Right lobe of liver (tissue), 6 donors: ENCODE measurements around the gene FZD2. TPM values are rescaled to one million over a fixed set of nuclear protein-coding genes. Genes with fewer than 3 reads are reported as not detected.
A peak's percentile ranks its signal among the peaks of the same experiment; 100 is the strongest.

Experiments
- ATAC-seq, 4 donors: fragments of 200-7000 bp; cut with Tn5 transposase; one replicate each; pipeline ENCODE4 v1.9.1; 2020; ENCODE audit warnings: mild to moderate bottlenecking in 4 of 4, moderate library complexity in 4 of 4
- DNase-seq, 3 donors: peaks; one replicate each; pipeline ENCODE4 v3.0.0-alpha.2; 2020
- H3K27ac ChIP-seq, 3 donors: fragments of 200-600 bp; one replicate each; pipeline ENCODE4 v1.8.0; 2022
- H3K27me3 ChIP-seq, 2 donors: fragments of 200-600 bp; one replicate each; pipeline ENCODE4 v1.8.0; 2022
- H3K36me3 ChIP-seq, 4 donors: fragments of 200-600 bp; sonication (generic) in 1 of 4; one replicate each; pipeline versions ENCODE4 v1.5.1 to v1.8.0; 2017 to 2022; ENCODE audit warnings: control low read depth in 1 of 4
- H3K4me1 ChIP-seq, 4 donors: fragments of 200-600 bp; sonication (generic) in 1 of 4; one replicate each; pipeline versions ENCODE4 v1.5.1 to v1.8.0; 2017 to 2022; ENCODE audit warnings: control low read depth in 1 of 4
- H3K4me3 ChIP-seq, 3 donors: fragments of 200-600 bp; one replicate each; pipeline ENCODE4 v1.8.0; 2022
- H3K9me3 ChIP-seq, 4 donors: fragments of 200-600 bp; sonication (generic) in 1 of 4; one replicate each; pipeline versions ENCODE4 v1.5.1 to v1.8.0; 2017 to 2022; ENCODE audit warnings: control low read depth in 1 of 4
- POLR2A ChIP-seq: fragments of 450-650 bp; IDR thresholded peaks from one replicate; pipeline ENCODE4 v1.6.1; 2017; ENCODE audit warnings: antibody characterized with exemption, mild to moderate bottlenecking
- WGBS: methylation state at CpG from one replicate; pipeline ENCODE4 v1.1.6; 2018; ENCODE audit warnings: low coverage, low lambda C conversion rate; ENCODE audit not compliant: insufficient coverage; ENCODE audit errors: missing lambda C conversion rate; 5-methylcytosine and 5-hydroxymethylcytosine counted together
- intact Hi-C, 2 donors: fragments of 100-400 bp; cut with DNase I; formaldehyde crosslinking; loops; one replicate each; pipeline versions ENCODE4 v1.11.2 to v1.14.1; 2022
- total RNA-seq, 6 experiments: library from RNA; depleted of rRNA in 2 of 6; stranded (reverse); fragments of >200 nt in 2 of 6; fragmentation: NEBNext Ultra II Directional in 3 of 6; extraction: Animal tissue kit (Norgen Biotek cat#: 25700) in 3 of 6; gene quantifications; one replicate each; pipeline versions ENCODE4 v1.1.0 to v1.2.4, GENCODE V29; 2016 to 2023
- TF ChIP-seq, protein P1 (sequence below), 4 donors: fragments of 200-600 bp in 3 of 4; fragments of 450-650 bp in 1 of 4; IDR thresholded peaks; one replicate each; pipeline versions ENCODE4 v1.5.1 to v1.8.0; 2016 to 2022; ENCODE audit warnings: antibody characterized with exemption in 4 of 4, mild to moderate bottlenecking in 2 of 4
- donor health status: DM: no; HTN: yes; CAD: no.
- donor health status: DM: no; HTN: no; CAD: no.
- donor health status: DM: no; HTN: no; CAD: no.
- donor health status: DM: no; HTN: yes; CAD: no.
- donor health status: DM: no; HTN: yes; CAD: no.

The FZD2 gene
- total RNA-seq, 6 experiments from 2014 or later, result 0.11 to 0.64 (median 0.28) TPM

DNA sequence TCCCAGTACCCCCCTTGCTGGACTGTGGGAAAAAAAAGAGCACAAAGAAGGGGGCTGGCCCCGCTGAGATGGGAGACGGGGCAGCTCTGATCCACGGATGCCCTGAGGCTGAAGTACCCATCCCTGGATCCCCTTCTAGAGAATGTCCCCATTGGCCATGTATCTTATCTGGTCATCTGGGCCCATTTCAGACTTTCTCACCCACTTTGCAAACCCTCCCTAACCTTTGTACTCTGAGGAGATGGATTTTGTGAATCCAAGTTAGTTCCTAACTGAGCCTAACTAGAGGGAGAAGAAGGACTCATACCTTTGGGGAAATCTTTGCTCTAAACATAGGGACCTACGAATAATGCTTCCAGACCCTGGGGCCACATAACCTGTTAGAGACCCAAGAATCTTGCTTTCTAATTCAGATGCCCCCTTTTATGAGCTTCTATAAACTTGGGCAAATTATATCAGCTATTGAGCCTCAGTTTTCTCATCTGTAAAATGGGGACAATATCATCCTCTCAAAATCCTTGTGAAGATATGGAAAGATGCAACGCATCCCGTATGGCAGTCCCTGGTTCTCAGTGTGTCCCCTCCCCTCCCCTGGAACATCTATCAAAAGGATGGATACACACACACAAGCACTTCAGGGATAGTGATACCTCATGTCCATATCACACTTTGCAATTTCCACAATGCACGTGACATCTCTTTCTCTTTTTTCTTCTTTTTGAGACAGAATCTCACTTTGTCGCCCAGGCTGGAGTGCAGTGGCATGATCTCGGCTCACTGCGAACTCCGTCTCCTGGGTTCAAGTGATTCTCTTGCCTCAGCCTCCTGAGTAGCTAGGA is 16.8 kb upstream of the FZD2 start:
- no peak for ATAC-seq
- no peak for DNase-seq
- no peak overlapping the region for H3K4me3 ChIP-seq
- H3K27ac ChIP-seq, result no peak overlapping the region
- H3K36me3 ChIP-seq, result no peaks in the 10 kb centered on the region
- TF ChIP-seq, protein P1, sequence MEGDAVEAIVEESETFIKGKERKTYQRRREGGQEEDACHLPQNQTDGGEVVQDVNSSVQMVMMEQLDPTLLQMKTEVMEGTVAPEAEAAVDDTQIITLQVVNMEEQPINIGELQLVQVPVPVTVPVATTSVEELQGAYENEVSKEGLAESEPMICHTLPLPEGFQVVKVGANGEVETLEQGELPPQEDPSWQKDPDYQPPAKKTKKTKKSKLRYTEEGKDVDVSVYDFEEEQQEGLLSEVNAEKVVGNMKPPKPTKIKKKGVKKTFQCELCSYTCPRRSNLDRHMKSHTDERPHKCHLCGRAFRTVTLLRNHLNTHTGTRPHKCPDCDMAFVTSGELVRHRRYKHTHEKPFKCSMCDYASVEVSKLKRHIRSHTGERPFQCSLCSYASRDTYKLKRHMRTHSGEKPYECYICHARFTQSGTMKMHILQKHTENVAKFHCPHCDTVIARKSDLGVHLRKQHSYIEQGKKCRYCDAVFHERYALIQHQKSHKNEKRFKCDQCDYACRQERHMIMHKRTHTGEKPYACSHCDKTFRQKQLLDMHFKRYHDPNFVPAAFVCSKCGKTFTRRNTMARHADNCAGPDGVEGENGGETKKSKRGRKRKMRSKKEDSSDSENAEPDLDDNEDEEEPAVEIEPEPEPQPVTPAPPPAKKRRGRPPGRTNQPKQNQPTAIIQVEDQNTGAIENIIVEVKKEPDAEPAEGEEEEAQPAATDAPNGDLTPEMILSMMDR (IDR thresholded peaks at IDR 0.05), result no peak
- TF ChIP-seq POLR2A, result no peak
- intact Hi-C loops, result no loop called here
- no peaks in the 10 kb centered on the region for H3K9me3 ChIP-seq
- no peaks in the 10 kb centered on the region for H3K4me1 ChIP-seq
- H3K27me3 ChIP-seq, result no peaks in the 10 kb centered on the region
- WGBS, result 49% methylated on average over 7 of the region's 11 CpGs

DNA sequence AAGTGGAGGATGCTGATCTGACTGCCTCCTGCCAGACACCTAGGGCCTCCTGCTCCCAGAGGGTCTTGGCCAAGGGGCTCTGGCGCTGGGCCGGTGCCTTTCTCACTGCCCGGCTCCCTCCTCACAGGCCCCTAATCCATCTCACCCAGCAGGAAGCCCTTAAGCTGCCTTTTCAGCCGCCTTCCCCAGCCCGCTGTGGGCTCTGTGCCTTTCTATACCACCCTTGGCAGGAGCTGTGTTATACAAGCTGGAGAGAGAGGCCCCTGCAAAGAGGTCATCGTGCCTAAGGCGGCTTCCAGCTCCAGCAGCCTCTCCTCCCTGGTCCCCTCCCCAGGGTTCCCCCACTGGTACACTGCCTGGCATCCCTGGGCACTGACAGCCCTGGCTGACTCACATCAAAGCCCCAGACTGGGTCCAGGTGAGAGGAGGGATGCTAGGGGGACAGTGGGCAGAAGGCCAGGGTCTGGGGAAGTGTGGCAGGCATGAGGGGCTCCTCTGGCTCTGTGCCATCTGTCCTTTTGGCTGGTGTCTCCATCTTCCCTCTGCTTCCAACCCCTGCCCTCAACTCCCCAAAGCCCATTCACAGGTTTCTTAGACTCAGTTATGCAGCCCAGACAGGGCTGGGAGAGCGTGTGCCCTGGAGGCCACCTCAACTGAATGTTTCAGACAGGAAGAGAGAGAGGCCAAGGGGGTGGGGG is 15.3 kb upstream of the FZD2 start:
- Histone ChIP-seq H3K27me3 (no peaks in the 10 kb centered on the region), H3K36me3 (no peaks in the 10 kb centered on the region), H3K4me1 (no peaks in the 10 kb centered on the region), H3K9me3 (no peaks in the 10 kb centered on the region), H3K27ac (no peak overlapping the region), H3K4me3 (no peak overlapping the region)
- intact Hi-C loops, result no loop called here
- TF ChIP-seq, protein P1 (IDR thresholded peaks at IDR 0.05), result no peak
- no peak for TF ChIP-seq POLR2A
- WGBS, result 26% methylated on average over 3 of the region's 8 CpGs
- peak in 1 of 4 donors; percentile 29 for ATAC-seq
- DNase-seq, result peak in 1 of 3 donors; percentile 22

- WGBS, result 28% methylated on average over 5 of the region's 5 CpGs
Measured at GRCh38 chr17:44543213-44543904, 13.9 kb upstream of the FZD2 start.

DNA sequence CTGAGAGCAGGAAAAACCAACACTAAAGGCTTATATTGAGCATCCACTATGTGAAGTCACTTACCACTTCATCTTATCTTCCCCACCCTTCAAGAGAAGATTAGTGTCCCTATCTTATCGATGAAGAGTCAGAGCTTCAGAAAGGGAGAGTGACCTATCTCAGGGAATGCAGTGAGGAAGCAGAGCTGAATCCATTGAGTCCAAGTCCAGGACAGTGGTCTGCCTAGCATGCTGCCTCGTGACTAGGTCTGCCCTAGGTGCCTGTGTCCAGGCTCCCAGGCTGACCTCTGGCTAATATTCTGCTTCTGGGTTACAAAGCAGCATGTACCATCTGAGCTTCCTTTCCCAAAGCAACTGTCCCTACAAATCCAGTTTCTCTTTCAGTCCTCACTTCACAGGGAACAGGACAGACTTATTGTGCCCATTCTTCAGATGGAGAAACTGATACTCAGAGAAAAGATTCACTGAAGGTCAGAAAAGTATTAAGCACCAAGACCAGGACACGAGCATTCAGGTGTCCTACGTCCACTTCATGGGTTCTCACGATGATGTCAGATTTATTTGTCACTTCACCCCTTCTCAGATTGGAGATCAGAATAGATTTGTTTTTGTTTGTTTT is 13.3 kb upstream of the FZD2 start:
- Histone ChIP-seq H3K27ac (no peak overlapping the region), H3K27me3 (no peaks in the 10 kb centered on the region), H3K4me3 (no peak overlapping the region), H3K4me1 (no peaks in the 10 kb centered on the region), H3K9me3 (no peaks in the 10 kb centered on the region), H3K36me3 (no peaks in the 10 kb centered on the region)
- WGBS, result 34% methylated on average over 5 of the region's 5 CpGs
- intact Hi-C loops, result no loop called here
- ATAC-seq, result no peak
- no peak for DNase-seq
- TF ChIP-seq POLR2A, result no peak
- TF ChIP-seq, protein P1 (IDR thresholded peaks at IDR 0.05), result no peak

More at GRCh38 chr17:44543213-44543904, 13.9 kb upstream of the FZD2 start:
- ATAC-seq (no peak), DNase-seq (no peak)
- no peak for TF ChIP-seq POLR2A
- TF ChIP-seq, protein P1 (IDR thresholded peaks at IDR 0.05), result no peak
- Histone ChIP-seq H3K27me3 (no peaks in the 10 kb centered on the region), H3K27ac (no peak overlapping the region), H3K4me3 (no peak overlapping the region), H3K36me3 (no peaks in the 10 kb centered on the region), H3K4me1 (no peaks in the 10 kb centered on the region), H3K9me3 (no peaks in the 10 kb centered on the region)
- intact Hi-C loops, result no loop called here
